ENCODE data around the gene CDCA8. TPM values are rescaled to one million over a fixed set of nuclear protein-coding genes. Genes with fewer than 3 reads are reported as not detected.

The CDCA8 gene
- polyA plus RNA-seq, 1 donor (not counting 4 experiments of a cell fraction or from before 2014, with no cell fraction given), result 15.1 TPM

DNA sequence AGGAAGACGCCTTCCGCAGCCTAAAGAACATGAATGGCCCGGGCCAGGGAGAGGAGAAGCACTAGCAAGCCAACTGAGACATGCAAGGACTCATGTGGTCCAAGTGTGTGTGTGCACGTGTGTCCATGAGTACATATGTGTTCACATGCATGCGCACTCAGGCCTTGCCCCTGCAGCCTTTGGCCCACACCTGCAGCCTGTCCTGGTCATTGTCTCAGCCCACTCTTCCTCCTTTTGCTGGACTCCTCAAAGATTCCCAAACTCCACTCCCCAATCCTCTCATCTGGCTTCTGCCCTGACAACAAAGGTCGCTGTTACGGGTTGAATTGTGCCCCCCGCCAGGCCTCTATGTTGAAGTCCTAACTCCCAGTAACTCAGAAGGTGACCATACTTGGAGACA, 21.9 kb downstream of the CDCA8 start:
- no peaks in the 10 kb centered on the region for H3K36me3 ChIP-seq (ENCODE audit: control insufficient read depth in 2 of 2, extremely low read depth in 1 of 2, insufficient read depth in 2 of 2, low read length in 2 of 2)
- H3K4me2 ChIP-seq (ENCODE audit: control insufficient read depth, extremely low read depth, insufficient read depth, low read depth, low read length), result no peak overlapping the region
- H3K9me1 ChIP-seq (ENCODE audit: control insufficient read depth, extremely low read depth, insufficient read depth, low read length), result no peaks in the 10 kb centered on the region
- DNase-seq (ENCODE audit: low read depth, low spot score) (no peak), FAIRE-seq (no peak)
- TF ChIP-seq EZH2 (IDR thresholded peaks at IDR 0.05; ENCODE audit: low read length), result no peak
- TF ChIP-seq CTCF (optimal IDR thresholded peaks at IDR 0.05 in 1 of 3, IDR thresholded peaks at IDR 0.05 in 1 of 3, conservative IDR thresholded peaks at IDR 0.05 in 1 of 3; ENCODE audit: extremely low read depth in 1 of 3, insufficient read depth in 2 of 3, low read length in 3 of 3), result no peak
- no peak overlapping the region for H2AFZ ChIP-seq (ENCODE audit: control insufficient read depth, low read length)
- no peak overlapping the region for H3K4me3 ChIP-seq (ENCODE audit: control insufficient read depth in 2 of 3, extremely low read depth in 1 of 3, insufficient read depth in 2 of 3, low read depth in 1 of 3, low read length in 3 of 3)
- H3K27ac ChIP-seq (ENCODE audit: control insufficient read depth, insufficient read depth, low read length), result no peak overlapping the region
- no peak overlapping the region for H3K9ac ChIP-seq (ENCODE audit: control insufficient read depth, extremely low read depth, insufficient read depth, low read length)
- no peaks in the 10 kb centered on the region for H3K27me3 ChIP-seq (ENCODE audit: control insufficient read depth, extremely low read depth, insufficient read depth, low read length)
- no peaks in the 10 kb centered on the region for H4K20me1 ChIP-seq (ENCODE audit: control insufficient read depth, extremely low read depth, insufficient read depth, low read length)
- dilution Hi-C loops (cut with MboI; ENCODE audit: extremely low pct_ligation_motif_present, low sequenced_read_pairs), result no loop called here
- peaks cover 9% of the 10 kb centered on the region for H3K4me1 ChIP-seq (ENCODE audit: control insufficient read depth, extremely low read depth, insufficient read depth, low read length)
- H3K79me2 ChIP-seq (ENCODE audit: control insufficient read depth, insufficient read depth, low read length), result no peaks in the 10 kb centered on the region
- H3K9me3 ChIP-seq (ENCODE audit: control insufficient read depth, low read depth, low read length), result no peaks in the 10 kb centered on the region

GRCh38 chr1:37714689-37715088, 22.4 kb downstream of the CDCA8 start:
- Histone ChIP-seq H3K27ac (ENCODE audit: control insufficient read depth, insufficient read depth, low read length) (no peak overlapping the region), H3K27me3 (ENCODE audit: control insufficient read depth, extremely low read depth, insufficient read depth, low read length) (no peaks in the 10 kb centered on the region), H3K4me1 (ENCODE audit: control insufficient read depth, extremely low read depth, insufficient read depth, low read length) (peaks cover 12% of the 10 kb centered on the region), H4K20me1 (ENCODE audit: control insufficient read depth, extremely low read depth, insufficient read depth, low read length) (no peaks in the 10 kb centered on the region), H3K9me3 (ENCODE audit: control insufficient read depth, low read depth, low read length) (no peaks in the 10 kb centered on the region), H3K79me2 (ENCODE audit: control insufficient read depth, insufficient read depth, low read length) (no peaks in the 10 kb centered on the region), H3K4me2 (ENCODE audit: control insufficient read depth, extremely low read depth, insufficient read depth, low read depth, low read length) (no peak overlapping the region), H3K4me3 (ENCODE audit: control insufficient read depth in 2 of 3, extremely low read depth in 1 of 3, insufficient read depth in 2 of 3, low read depth in 1 of 3, low read length in 3 of 3) (no peak overlapping the region), H3K9me1 (ENCODE audit: control insufficient read depth, extremely low read depth, insufficient read depth, low read length) (no peaks in the 10 kb centered on the region), H3K9ac (ENCODE audit: control insufficient read depth, extremely low read depth, insufficient read depth, low read length) (no peak overlapping the region), H2AFZ (ENCODE audit: control insufficient read depth, low read length) (no peak overlapping the region), H3K36me3 (ENCODE audit: control insufficient read depth in 2 of 2, extremely low read depth in 1 of 2, insufficient read depth in 2 of 2, low read length in 2 of 2) (no peaks in the 10 kb centered on the region)
- FAIRE-seq (no peak), DNase-seq (ENCODE audit: low read depth, low spot score) (no peak)
- dilution Hi-C loops (cut with MboI; ENCODE audit: extremely low pct_ligation_motif_present, low sequenced_read_pairs), result no loop called here
- no peak for TF ChIP-seq EZH2 (IDR thresholded peaks at IDR 0.05; ENCODE audit: low read length)
- no peak for TF ChIP-seq CTCF (optimal IDR thresholded peaks at IDR 0.05 in 1 of 3, IDR thresholded peaks at IDR 0.05 in 1 of 3, conservative IDR thresholded peaks at IDR 0.05 in 1 of 3; ENCODE audit: extremely low read depth in 1 of 3, insufficient read depth in 2 of 3, low read length in 3 of 3)

Data from keratinocyte (primary cell).